ENCODE data around the gene BSPRY. TPM values are rescaled to one million over a fixed set of nuclear protein-coding genes. Genes with fewer than 3 reads are reported as not detected.

Gene BSPRY
- total RNA-seq, 1 donor from 2014 or later, result 0.27 TPM

DNA sequence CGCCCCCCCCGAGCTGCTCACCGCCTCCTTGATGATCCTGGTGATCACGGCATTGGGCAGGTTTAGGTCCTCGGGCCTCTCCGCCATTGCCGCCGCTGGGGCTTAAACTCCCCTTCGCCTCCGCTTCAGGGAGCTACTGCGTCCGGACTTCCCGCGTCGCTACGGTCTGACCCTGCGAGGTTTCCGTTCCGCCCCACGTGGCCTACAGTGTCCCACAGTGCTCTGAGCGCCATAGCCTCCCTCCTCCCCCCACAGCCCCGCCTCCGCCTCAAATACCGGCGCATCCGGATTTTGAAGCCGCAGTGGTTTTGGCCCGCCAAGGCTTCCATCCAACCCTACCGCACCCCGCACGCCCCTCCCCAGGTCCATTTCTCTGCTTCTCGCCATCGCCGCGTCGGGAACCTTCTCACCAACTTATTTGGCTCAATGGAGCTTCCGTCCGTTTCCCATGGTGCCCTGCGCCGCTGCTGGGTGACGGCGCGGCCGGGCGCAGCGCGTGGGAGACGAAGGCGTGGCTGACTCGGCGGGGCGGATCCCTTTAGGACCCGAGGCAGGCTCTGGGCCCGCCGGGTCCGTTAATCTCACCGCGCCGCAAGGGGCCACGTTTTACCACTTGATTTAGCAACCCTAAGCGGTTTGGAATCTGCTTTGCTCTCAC, 61.0 kb downstream of the BSPRY start, which contains the start of the genes C9orf43 and POLE3:
TSS of gene C9orf43 (plus strand) at position 541 of the 658 bp plus-strand sequence. CDS start 2,747 bp downstream, outside the sequence.
TSS of gene POLE3 (minus strand) at position 469 of the 658 bp plus-strand sequence. CDS start at position 87, 382 bp downstream.
- Mint-ChIP-seq H3K9me3 (ENCODE audit: unreplicated experiment) (no peaks in the 10 kb centered on the region), H3K4me1 (ENCODE audit: low read depth, unreplicated experiment) (peaks cover 7% of the 10 kb centered on the region), H3K27me3 (ENCODE audit: low read depth, unreplicated experiment) (no peaks in the 10 kb centered on the region), H3K36me3 (ENCODE audit: low read depth, unreplicated experiment) (peaks cover 2% of the 10 kb centered on the region), H3K27ac (ENCODE audit: unreplicated experiment) (peak within 1 kb of the TSS; percentile 100), H3K4me3 (ENCODE audit: unreplicated experiment) (peak within 1 kb of the TSS; percentile 98)
- Histone ChIP-seq H4K20me1 (ENCODE audit: insufficient read depth, low read length) (peaks cover 6% of the 10 kb centered on the region), H3K36me3 (ENCODE audit: insufficient read depth, low read length) (peaks cover 9% of the 10 kb centered on the region), H3K4me1 (ENCODE audit: insufficient read depth, low read length) (peaks cover 5% of the 10 kb centered on the region), H3K27ac (ENCODE audit: low read depth, low read length) (peak within 1 kb of the TSS; percentile 97), H3K27me3 (ENCODE audit: insufficient read depth, low read length) (no peaks in the 10 kb centered on the region), H3K9ac (ENCODE audit: low read length) (peak within 1 kb of the TSS; percentile 96), H3K4me3 (ENCODE audit: insufficient read depth, low read depth, low read length) (peak within 1 kb of the TSS; percentile 88), H3K9me3 (ENCODE audit: insufficient read depth, low read depth, low read length) (no peaks in the 10 kb centered on the region), H3K4me2 (ENCODE audit: low read length) (peak within 1 kb of the TSS; percentile 93), H3K79me2 (ENCODE audit: insufficient read depth, low read length) (peaks cover 28% of the 10 kb centered on the region), H2AFZ (ENCODE audit: low read depth, low read length) (peak within 1 kb of the TSS; percentile 91)
- DNase-seq (ENCODE audit: low read depth), result peak; percentile 91
- FAIRE-seq, result no peak
- TF ChIP-seq EZH2 (IDR thresholded peaks at IDR 0.05; ENCODE audit: insufficient read depth, low read length), result no peak
- TF ChIP-seq, protein P1, sequence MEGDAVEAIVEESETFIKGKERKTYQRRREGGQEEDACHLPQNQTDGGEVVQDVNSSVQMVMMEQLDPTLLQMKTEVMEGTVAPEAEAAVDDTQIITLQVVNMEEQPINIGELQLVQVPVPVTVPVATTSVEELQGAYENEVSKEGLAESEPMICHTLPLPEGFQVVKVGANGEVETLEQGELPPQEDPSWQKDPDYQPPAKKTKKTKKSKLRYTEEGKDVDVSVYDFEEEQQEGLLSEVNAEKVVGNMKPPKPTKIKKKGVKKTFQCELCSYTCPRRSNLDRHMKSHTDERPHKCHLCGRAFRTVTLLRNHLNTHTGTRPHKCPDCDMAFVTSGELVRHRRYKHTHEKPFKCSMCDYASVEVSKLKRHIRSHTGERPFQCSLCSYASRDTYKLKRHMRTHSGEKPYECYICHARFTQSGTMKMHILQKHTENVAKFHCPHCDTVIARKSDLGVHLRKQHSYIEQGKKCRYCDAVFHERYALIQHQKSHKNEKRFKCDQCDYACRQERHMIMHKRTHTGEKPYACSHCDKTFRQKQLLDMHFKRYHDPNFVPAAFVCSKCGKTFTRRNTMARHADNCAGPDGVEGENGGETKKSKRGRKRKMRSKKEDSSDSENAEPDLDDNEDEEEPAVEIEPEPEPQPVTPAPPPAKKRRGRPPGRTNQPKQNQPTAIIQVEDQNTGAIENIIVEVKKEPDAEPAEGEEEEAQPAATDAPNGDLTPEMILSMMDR (IDR thresholded peaks at IDR 0.05; ENCODE audit: insufficient read depth, low read depth, low read length), result no peak

DNA sequence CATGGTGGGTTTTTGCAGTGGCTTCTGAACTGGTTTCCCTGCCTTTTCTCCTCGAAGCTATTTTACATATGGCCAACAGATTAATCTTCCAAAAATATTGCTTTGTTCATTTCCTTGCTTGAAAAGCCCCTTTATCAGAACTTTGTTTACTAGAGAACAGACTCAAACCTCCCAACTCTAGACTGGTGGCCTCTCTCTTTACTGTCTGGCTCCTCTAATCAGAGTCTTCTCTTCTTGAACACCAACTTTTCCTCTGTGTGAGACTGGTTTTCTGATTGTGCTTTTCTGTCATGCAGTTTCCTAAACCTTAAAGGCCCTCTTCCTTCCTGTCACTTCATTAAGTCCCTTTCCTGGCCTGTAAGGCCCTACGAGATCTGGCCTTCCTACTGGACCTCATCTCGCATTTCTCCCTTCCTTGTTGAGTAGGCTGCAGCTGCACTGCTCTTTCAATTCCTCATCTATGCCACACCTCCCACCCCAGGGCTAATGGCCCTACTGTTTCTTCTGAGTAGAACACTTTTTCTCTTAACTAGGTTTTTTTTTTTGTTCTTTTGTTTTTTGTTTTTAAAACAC, 66.9 kb downstream of the BSPRY start:
- Histone ChIP-seq H3K9ac (ENCODE audit: low read length) (no peak overlapping the region), H3K79me2 (ENCODE audit: insufficient read depth, low read length) (no peaks in the 10 kb centered on the region), H3K4me1 (ENCODE audit: insufficient read depth, low read length) (no peaks in the 10 kb centered on the region), H3K4me2 (ENCODE audit: low read length) (no peak overlapping the region), H3K36me3 (ENCODE audit: insufficient read depth, low read length) (no peaks in the 10 kb centered on the region), H2AFZ (ENCODE audit: low read depth, low read length) (no peak overlapping the region), H3K27me3 (ENCODE audit: insufficient read depth, low read length) (no peaks in the 10 kb centered on the region), H4K20me1 (ENCODE audit: insufficient read depth, low read length) (no peaks in the 10 kb centered on the region), H3K9me3 (ENCODE audit: insufficient read depth, low read depth, low read length) (no peaks in the 10 kb centered on the region), H3K4me3 (ENCODE audit: insufficient read depth, low read depth, low read length) (no peak overlapping the region), H3K27ac (ENCODE audit: low read depth, low read length) (no peak overlapping the region)
- Mint-ChIP-seq H3K9me3 (ENCODE audit: unreplicated experiment) (no peaks in the 10 kb centered on the region), H3K36me3 (ENCODE audit: low read depth, unreplicated experiment) (no peaks in the 10 kb centered on the region), H3K27me3 (ENCODE audit: low read depth, unreplicated experiment) (no peaks in the 10 kb centered on the region), H3K4me3 (ENCODE audit: unreplicated experiment) (no peak overlapping the region), H3K4me1 (ENCODE audit: low read depth, unreplicated experiment) (no peaks in the 10 kb centered on the region), H3K27ac (ENCODE audit: unreplicated experiment) (no peak overlapping the region)
- FAIRE-seq, result no peak
- TF ChIP-seq EZH2 (IDR thresholded peaks at IDR 0.05; ENCODE audit: insufficient read depth, low read length), result no peak
- TF ChIP-seq, protein P1 (IDR thresholded peaks at IDR 0.05; ENCODE audit: insufficient read depth, low read depth, low read length), result no peak
- no peak for DNase-seq (ENCODE audit: low read depth)

DNA sequence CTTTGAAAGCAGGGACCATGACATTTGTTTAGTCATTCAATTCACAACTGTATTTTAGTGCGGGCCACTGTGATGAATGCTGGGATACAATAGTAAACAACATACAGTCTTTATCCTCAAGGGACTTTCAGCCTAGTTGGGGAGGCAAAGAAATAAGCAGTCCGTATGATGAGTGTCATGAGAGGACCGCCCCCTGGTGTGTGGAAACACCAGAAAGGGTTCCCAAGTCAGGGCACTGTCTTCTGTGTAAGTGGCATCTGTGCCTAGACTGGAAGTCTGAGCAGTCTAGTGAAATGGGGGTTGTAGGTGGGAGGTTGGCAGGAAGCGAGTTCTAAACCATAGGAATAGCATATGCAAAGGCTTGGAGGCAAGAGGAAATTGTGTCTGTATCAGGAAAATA, 68.0 kb downstream of the BSPRY start:
- TF ChIP-seq, protein P1 (IDR thresholded peaks at IDR 0.05; ENCODE audit: insufficient read depth, low read depth, low read length), result no peak
- TF ChIP-seq EZH2 (IDR thresholded peaks at IDR 0.05; ENCODE audit: insufficient read depth, low read length), result no peak
- H2AFZ ChIP-seq (ENCODE audit: low read depth, low read length), result no peak overlapping the region
- H3K27ac Mint-ChIP-seq (ENCODE audit: unreplicated experiment), result no peak overlapping the region
- H3K9me3 ChIP-seq (ENCODE audit: insufficient read depth, low read depth, low read length), result no peaks in the 10 kb centered on the region
- no peaks in the 10 kb centered on the region for H3K79me2 ChIP-seq (ENCODE audit: insufficient read depth, low read length)
- H4K20me1 ChIP-seq (ENCODE audit: insufficient read depth, low read length), result no peaks in the 10 kb centered on the region
- no peak overlapping the region for H3K4me3 Mint-ChIP-seq (ENCODE audit: unreplicated experiment)
- H3K36me3 Mint-ChIP-seq (ENCODE audit: low read depth, unreplicated experiment), result no peaks in the 10 kb centered on the region
- H3K27me3 Mint-ChIP-seq (ENCODE audit: low read depth, unreplicated experiment), result no peaks in the 10 kb centered on the region
- H3K4me1 ChIP-seq (ENCODE audit: insufficient read depth, low read length), result no peaks in the 10 kb centered on the region
- no peaks in the 10 kb centered on the region for H3K9me3 Mint-ChIP-seq (ENCODE audit: unreplicated experiment)
- H3K4me3 ChIP-seq (ENCODE audit: insufficient read depth, low read depth, low read length), result no peak overlapping the region
- no peak overlapping the region for H3K9ac ChIP-seq (ENCODE audit: low read length)
- DNase-seq (ENCODE audit: low read depth) (no peak), FAIRE-seq (no peak)
- H3K4me2 ChIP-seq (ENCODE audit: low read length), result no peak overlapping the region
- no peaks in the 10 kb centered on the region for H3K4me1 Mint-ChIP-seq (ENCODE audit: low read depth, unreplicated experiment)
- no peaks in the 10 kb centered on the region for H3K36me3 ChIP-seq (ENCODE audit: insufficient read depth, low read length)
- no peak overlapping the region for H3K27ac ChIP-seq (ENCODE audit: low read depth, low read length)
- H3K27me3 ChIP-seq (ENCODE audit: insufficient read depth, low read length), result no peaks in the 10 kb centered on the region

All from astrocyte (in vitro differentiated cells and primary cell).